Astrocyte of the spinal cord (primary cell): ENCODE data around the gene SEZ6L.
"Not testable (repeated sequence)": the region's sequence is repeated elsewhere in the genome, so short reads cannot be mapped to it uniquely, and the experiment has no call there.

Experiments
- DNase-seq: peaks from one replicate; pipeline ENCODE4 v3.0.0; 2011; ENCODE audit warnings: low read depth, low spot score
- H3K4me3 ChIP-seq: 2 replicates; pipeline ENCODE4 v1.5.1; 2011; ENCODE audit warnings: low read depth, mild to moderate bottlenecking, low read length, moderate library complexity
- CTCF ChIP-seq: IDR thresholded peaks from 2 replicates; pipeline ENCODE4 v1.5.1; 2012; ENCODE audit warnings: low read depth, mild to moderate bottlenecking, low read length, inconsistent platforms
- in situ Hi-C: cut with HindIII; loops from 2 replicates; pipeline ENCODE4 v1.10.0; 2017; ENCODE audit warnings: low sequenced_read_pairs

SEZ6L gene

DNA sequence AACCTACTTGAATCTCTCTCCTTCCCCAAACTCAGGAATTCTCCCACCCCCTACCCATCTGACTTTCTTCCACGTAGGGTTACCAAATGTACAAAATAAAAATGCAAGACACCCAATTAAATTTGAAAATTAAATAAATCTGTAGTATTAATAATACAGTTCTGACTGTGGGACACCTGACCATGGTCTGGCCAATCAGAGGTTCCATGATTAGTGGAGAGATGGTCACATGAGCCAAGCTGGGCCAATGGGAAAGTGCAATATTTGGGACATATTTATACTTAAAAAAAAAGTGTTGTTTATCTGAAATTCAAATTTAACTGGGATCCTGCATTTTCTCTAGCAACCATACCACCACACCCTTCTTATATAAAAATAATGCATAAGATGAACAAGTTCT is 230.0 kb downstream of the SEZ6L start:
- H3K4me3 ChIP-seq: no peak overlapping the region
- in situ Hi-C loops: no loop called here
- TF ChIP-seq CTCF: no peak
- no peak for DNase-seq

- no peak overlapping the region for H3K4me3 ChIP-seq
- no peak for DNase-seq
- in situ Hi-C loops: no loop called here
- TF ChIP-seq CTCF: no peak
Observed at GRCh38 chr22:26401726-26402125, 232.5 kb downstream of the SEZ6L start.

DNA sequence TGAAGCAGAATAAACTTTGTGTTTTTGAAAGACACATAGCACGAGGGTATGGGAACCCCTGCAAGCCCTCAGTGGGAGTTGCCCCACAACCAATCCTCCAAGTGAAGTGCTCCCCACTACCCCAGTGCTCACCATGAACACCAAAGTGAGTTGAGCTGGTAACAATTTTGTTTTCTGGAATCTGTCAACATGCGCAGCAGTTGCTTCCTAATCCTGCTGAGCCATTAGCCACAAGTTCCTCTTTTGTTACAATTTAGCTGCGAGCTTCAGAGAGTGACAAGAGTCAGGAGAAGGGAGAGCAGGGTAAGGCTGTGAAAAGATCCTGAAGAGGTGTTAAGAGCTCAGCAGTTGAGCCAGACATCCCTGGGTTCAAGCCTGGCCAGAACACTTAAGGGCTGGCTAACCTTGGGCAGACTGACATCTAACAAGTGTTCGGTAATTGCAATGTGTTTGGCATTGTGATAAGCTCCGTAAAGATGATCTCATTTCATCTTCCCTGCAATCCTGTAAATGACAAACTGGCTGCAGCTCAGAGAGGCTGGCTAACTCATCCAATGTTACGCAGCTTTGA is 235.7 kb downstream of the SEZ6L start:
- in situ Hi-C loops: no loop called here
- DNase-seq: no peak
- no peak overlapping the region for H3K4me3 ChIP-seq
- no peak for TF ChIP-seq CTCF

GRCh38 chr22:26406118-26406517 is 236.9 kb downstream of the SEZ6L start:
- in situ Hi-C loops: no loop called here
- TF ChIP-seq CTCF: no peak
- peak; percentile 55 for DNase-seq
- H3K4me3 ChIP-seq: no peak overlapping the region

DNA sequence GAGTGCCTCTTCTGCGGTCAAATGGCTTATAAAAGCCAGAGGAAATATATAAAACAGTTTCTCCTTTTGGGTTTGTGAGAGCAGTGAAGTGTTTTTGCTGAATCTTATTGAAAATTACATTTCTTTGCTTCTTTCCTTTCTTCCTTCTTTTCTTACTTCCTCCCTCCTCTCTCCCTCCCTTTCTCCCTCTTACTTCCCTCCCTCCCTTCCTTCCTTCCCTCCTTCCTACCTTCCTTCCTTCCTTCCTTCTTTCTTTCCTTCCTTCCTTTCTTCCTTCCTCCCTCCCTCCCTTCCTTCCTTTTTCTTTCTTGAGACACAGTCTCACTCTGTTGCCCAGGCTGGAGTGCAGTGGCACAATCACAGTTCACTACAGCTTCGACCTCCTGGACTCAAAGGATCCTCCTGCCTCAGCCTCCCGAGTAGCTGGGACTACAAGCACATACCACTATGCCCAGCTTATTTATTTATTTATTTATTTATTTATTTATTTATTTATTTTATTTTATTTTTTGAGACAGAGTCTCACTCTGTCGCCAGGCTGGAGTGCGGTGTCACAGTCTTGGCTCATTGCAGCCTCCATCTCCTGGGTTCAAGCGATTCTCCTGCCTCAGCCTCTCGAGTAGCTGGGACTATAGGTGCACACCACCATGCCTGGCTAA is 239.4 kb downstream of the SEZ6L start:
- H3K4me3 ChIP-seq, in situ Hi-C loops, DNase-seq: not testable (repeated sequence)

- in situ Hi-C loops: no loop called here
- no peak for DNase-seq
- no peak for TF ChIP-seq CTCF
- no peak overlapping the region for H3K4me3 ChIP-seq
Observed at GRCh38 chr22:26409719-26410335, 240.6 kb downstream of the SEZ6L start.

GRCh38 chr22:26410386-26410785 is 241.1 kb downstream of the SEZ6L start:
- no peak overlapping the region for H3K4me3 ChIP-seq
- in situ Hi-C loops: no loop called here
- DNase-seq: no peak
- no peak for TF ChIP-seq CTCF
